ENCODE data around the gene CHKA. TPM values are rescaled to one million over a fixed set of nuclear protein-coding genes. Genes with fewer than 3 reads are reported as not detected.

Gene CHKA
- total RNA-seq, 1 experiment from 2014 or later = 63.0 TPM

GRCh38 chr11:68064926-68065325, 56.3 kb downstream of the CHKA start:
- no peak overlapping the region for H2BK12ac ChIP-seq (ENCODE audit: insufficient read length, low read depth, low read length)
- no peak for DNase-seq
- no peak overlapping the region for H3K18ac ChIP-seq (ENCODE audit: insufficient read length, low read depth, low read length)
- no peak overlapping the region for H3K9ac ChIP-seq (ENCODE audit: extremely low read depth, insufficient read length, low read length)
- H3K4me1 ChIP-seq (ENCODE audit: insufficient read depth, low read length) = no peaks in the 10 kb centered on the region
- H3K27ac ChIP-seq (ENCODE audit: insufficient read length, low read depth, low read length) = no peak overlapping the region
- H3K23ac ChIP-seq (ENCODE audit: insufficient read length, low read depth, low read length) = no peak overlapping the region
- H2BK15ac ChIP-seq (ENCODE audit: low read depth, low read length) = no peak overlapping the region
- WGBS (ENCODE audit: extremely low coverage, insufficient read length, low lambda C conversion rate) = no CpG with 5 or more reads among the region's 2 CpGs
- H3K79me1 ChIP-seq (ENCODE audit: insufficient read depth, low read depth, low read length, poor library complexity, severe bottlenecking) = no peaks in the 10 kb centered on the region
- H3K27me3 ChIP-seq (ENCODE audit: insufficient read depth, low read length) = no peaks in the 10 kb centered on the region
- no peak overlapping the region for H3K4me2 ChIP-seq (ENCODE audit: insufficient read depth, insufficient read length, low read length)
- no peak overlapping the region for H2AK5ac ChIP-seq (ENCODE audit: insufficient read length, low read length)
- no peak overlapping the region for H2BK120ac ChIP-seq (ENCODE audit: low read depth, low read length, poor library complexity, severe bottlenecking)
- H3K9me3 ChIP-seq (ENCODE audit: control insufficient read depth, low read depth, low read length) = no peaks in the 10 kb centered on the region
- Mint-ChIP-seq H3K9me3 (no peaks in the 10 kb centered on the region), H3K27ac (peak overlapping the region in 1 of 3 experiments; percentile 41; a peak in 2 of 7 replicates), H3K27me3 (ENCODE audit: low read depth) (no peaks in the 10 kb centered on the region), H3K4me1 (no peaks in the 10 kb centered on the region), H3K4me3 (no peak overlapping the region), H3K36me3 (ENCODE audit: insufficient read depth in 1 of 3, low read depth in 3 of 3) (peaks cover 52 to 95% (median 85%) of the 10 kb centered on the region in 3 experiments)
- H4K8ac ChIP-seq (replicated peaks; ENCODE audit: insufficient read length, low read depth, low read length) = no peak overlapping the region
- H3K23me2 ChIP-seq (ENCODE audit: insufficient read length, low read depth, low read length, poor library complexity, severe bottlenecking) = no peaks in the 10 kb centered on the region
- H4K20me1 ChIP-seq (ENCODE audit: control insufficient read depth, insufficient read depth, insufficient read length) = no peaks in the 10 kb centered on the region
- H4K91ac ChIP-seq (ENCODE audit: insufficient read length, low read depth, low read length) = no peak overlapping the region
- no peak overlapping the region for H3T11ph ChIP-seq (ENCODE audit: low read length)
- no peak overlapping the region for H3K56ac ChIP-seq (ENCODE audit: insufficient read length, low read depth, low read length)
- no peak overlapping the region for H2AFZ ChIP-seq (ENCODE audit: low read length)
- H2BK20ac ChIP-seq (ENCODE audit: low read depth, low read length, poor library complexity, severe bottlenecking) = no peak overlapping the region
- H2BK5ac ChIP-seq (ENCODE audit: insufficient read length, low read length) = no peak overlapping the region
- TF ChIP-seq CTCF (conservative IDR thresholded peaks at IDR 0.05) = no peak
- H3K4ac ChIP-seq (ENCODE audit: low read depth, low read length) = no peak overlapping the region
- no peak overlapping the region for H3K14ac ChIP-seq (ENCODE audit: insufficient read depth, low read length)
- no peak overlapping the region for H4K5ac ChIP-seq (ENCODE audit: insufficient read length, low read depth, low read length)
- H3K79me2 ChIP-seq (ENCODE audit: insufficient read depth, low read length) = no peaks in the 10 kb centered on the region

Measured in H9 (cell line).